HCT116 (cell line): ENCODE results near the gene DLEC1. TPM values are rescaled to one million over a fixed set of nuclear protein-coding genes. Genes with fewer than 3 reads are reported as not detected.

Experiments used
- ATAC-seq: fragments of 200-7000 bp; cut with Tn5 transposase; 2 replicates; pipeline ENCODE4 v1.9.1; 2020; ENCODE audit warnings: mild to moderate bottlenecking, moderate library complexity
- BruUV-seq: library from RNA; stranded (reverse); fragments of 400-500 nt; replicated peaks from 2 replicates; lab custom pipeline; 2021; lab: Mats Ljungman, UMichigan
- CTCF ChIA-PET: fragments of 300-600 bp; sonication (Branson Sonifier 250); formaldehyde crosslinking; loops from one replicate; lab custom pipeline; 2021; ENCODE audit warnings: antibody characterized with exemption; lab: Charles Lee
- POLR2A ChIA-PET: fragments of 300-600, 350-600 bp; sonication (Branson Sonifier 250); formaldehyde crosslinking; loops from one replicate; lab custom pipeline; 2021; ENCODE audit warnings: antibody characterized with exemption; lab: Charles Lee
- RAD21 ChIA-PET, 2 experiments: fragments of 300-600 bp; sonication (Branson Sonifier 250); formaldehyde crosslinking; loops; one replicate each; lab custom pipeline; 2023; ENCODE audit warnings: low total read pairs in 2 of 2; ENCODE audit not compliant: uncharacterized antibody in 2 of 2, unreplicated experiment in 2 of 2, low non-redundant PET in 1 of 2; lab: Charles Lee
- DNase-seq: peaks from one replicate; pipeline ENCODE4 v3.0.0-alpha.2; 2010; ENCODE audit warnings: low read depth, low spot score
- H2AFZ ChIP-seq: fragments of 200-600 bp; shearing (Covaris generic), sonication (generic); 2 replicates; pipeline ENCODE4 v1.6.1; 2017; ENCODE audit warnings: low read depth, mixed run types, mixed read lengths, antibody characterized with exemption, low read length; ENCODE audit not compliant: poor library complexity, severe bottlenecking
- H3K27ac ChIP-seq: 2 replicates; pipeline ENCODE4 v1.5.1; 2012; ENCODE audit warnings: low read depth, low read length
- H3K27me3 ChIP-seq: fragments of 200-600 bp; sonication (generic); 2 replicates; pipeline ENCODE4 v1.6.1; 2016; ENCODE audit warnings: mixed run types, low read length, mixed read lengths; ENCODE audit not compliant: insufficient read depth
- H3K36me3 ChIP-seq, 2 experiments: fragments of 200-500 bp in 1 of 2; fragments of 200-600 bp in 1 of 2; sonication (Bioruptor generic) in 1 of 2; sonication (generic) in 1 of 2; 2 replicates each; pipeline versions ENCODE4 v1.5.1 to v1.6.1; 2014 to 2016; ENCODE audit warnings: low read length in 2 of 2, inconsistent platforms in 1 of 2, mixed read lengths in 1 of 2, mixed run types in 1 of 2; ENCODE audit not compliant: insufficient read depth in 2 of 2, control insufficient read depth in 1 of 2
- H3K4me1 ChIP-seq, 2 experiments: fragments of 200-600 bp in 1 of 2; sonication (generic) in 1 of 2; 2 replicates each; pipeline versions ENCODE4 v1.5.1 to v1.6.1; 2012 to 2017; ENCODE audit warnings: low read length in 2 of 2, inconsistent platforms in 1 of 2, mild to moderate bottlenecking in 1 of 2, mixed read lengths in 1 of 2, mixed run types in 1 of 2, moderate library complexity in 1 of 2; ENCODE audit not compliant: insufficient read depth in 2 of 2, control insufficient read depth in 1 of 2
- H3K4me2 ChIP-seq: fragments of 200-600 bp; sonication (generic); 2 replicates; pipeline ENCODE4 v1.6.1; 2017; ENCODE audit warnings: mixed run types, low read length, mixed read lengths
- H3K4me3 ChIP-seq, 2 experiments: fragments of 200-600 bp in 1 of 2; sonication (generic) in 1 of 2; replicated peaks in 1 of 2; 2 replicates each; pipeline ENCODE4 v1.5.1; 2011 to 2016; ENCODE audit warnings: low read length in 2 of 2, control low read depth in 1 of 2, low read depth in 1 of 2, mild to moderate bottlenecking in 1 of 2, mixed read lengths in 1 of 2, mixed run types in 1 of 2
- H3K79me2 ChIP-seq: fragments of 200-600 bp; sonication (generic); 2 replicates; pipeline ENCODE4 v1.6.1; 2017; ENCODE audit warnings: mild to moderate bottlenecking, mixed run types, low read length, moderate library complexity, mixed read lengths; ENCODE audit not compliant: insufficient read depth
- H3K9ac ChIP-seq: fragments of 200-600 bp; sonication (generic); 2 replicates; pipeline ENCODE4 v1.6.1; 2016; ENCODE audit warnings: low read length, mixed read lengths
- H3K9me2 ChIP-seq: fragments of 200-600 bp; sonication (generic), shearing (Covaris generic); 2 replicates; pipeline ENCODE4 v1.6.1; 2017; ENCODE audit warnings: mixed run types, mild to moderate bottlenecking, moderate library complexity; ENCODE audit not compliant: insufficient read depth
- H3K9me3 ChIP-seq, 2 experiments: fragments of 200-500 bp in 1 of 2; fragments of 200-600 bp in 1 of 2; sonication (Bioruptor generic) in 1 of 2; sonication (generic) in 1 of 2; 2 replicates each; pipeline ENCODE4 v1.6.1; 2014 to 2017; ENCODE audit warnings: low read length in 2 of 2, mixed read lengths in 2 of 2, inconsistent platforms in 1 of 2, low read depth in 1 of 2, mild to moderate bottlenecking in 1 of 2, mixed run types in 1 of 2, moderate library complexity in 1 of 2; ENCODE audit not compliant: control insufficient read depth in 1 of 2, insufficient read depth in 1 of 2
- H4K20me1 ChIP-seq: fragments of 200-600 bp; sonication (generic), shearing (Covaris generic); 2 replicates; pipeline ENCODE4 v1.6.1; 2017; ENCODE audit warnings: mixed run types, mild to moderate bottlenecking, moderate library complexity; ENCODE audit not compliant: insufficient read depth
- ATF3 ChIP-seq: IDR thresholded peaks from 2 replicates; pipeline ENCODE4 v1.6.1; 2012
- CBX3 ChIP-seq: IDR thresholded peaks from 2 replicates; pipeline ENCODE4 v1.6.1; 2012; ENCODE audit warnings: low read depth
- CEBPB ChIP-seq: IDR thresholded peaks from 2 replicates; pipeline ENCODE4 v1.6.1; 2012; ENCODE audit warnings: low read depth
- CTCF ChIP-seq, 3 experiments: fragments of 200-600 bp in 1 of 3; sonication (generic) in 1 of 3; IDR thresholded peaks in 2 of 3; conservative IDR thresholded peaks in 1 of 3; 2 replicates each; pipeline ENCODE4 v1.5.1; 2012 to 2017; ENCODE audit warnings: low read depth in 2 of 3, low read length in 2 of 3, antibody characterized with exemption in 1 of 3, borderline replicate concordance in 1 of 3, control low read depth in 1 of 3, mild to moderate bottlenecking in 1 of 3, mixed read lengths in 1 of 3, mixed run types in 1 of 3, moderate library complexity in 1 of 3; ENCODE audit not compliant: insufficient read depth in 1 of 3
- EGR1 ChIP-seq: IDR thresholded peaks from 2 replicates; pipeline ENCODE4 v1.6.1; 2012; ENCODE audit warnings: low read depth
- ELF1 ChIP-seq: IDR thresholded peaks from 2 replicates; pipeline ENCODE4 v1.6.1; 2012; ENCODE audit warnings: low read depth, borderline replicate concordance
- FOSL1 ChIP-seq: IDR thresholded peaks from 2 replicates; pipeline ENCODE4 v1.6.1; 2012; ENCODE audit warnings: low read depth
- POLR2A ChIP-seq: IDR thresholded peaks from 2 replicates; pipeline ENCODE4 v1.7.0; 2011; ENCODE audit warnings: borderline replicate concordance; ENCODE audit not compliant: insufficient read depth, insufficient read length; ENCODE audit errors: extremely low read depth
- POLR2AphosphoS5 ChIP-seq: IDR thresholded peaks from 2 replicates; pipeline ENCODE4 v1.6.1; 2011; ENCODE audit warnings: mild to moderate bottlenecking, low read depth, low read length, moderate library complexity
- RAD21 ChIP-seq: IDR thresholded peaks from 2 replicates; pipeline ENCODE4 v1.6.1; 2012; ENCODE audit warnings: low read depth, mild to moderate bottlenecking
- SIN3A ChIP-seq: IDR thresholded peaks from 2 replicates; pipeline ENCODE4 v1.6.1; 2012; ENCODE audit warnings: low read depth
- SRF ChIP-seq: IDR thresholded peaks from 2 replicates; pipeline ENCODE4 v1.6.1; 2012; ENCODE audit warnings: low read depth
- ZFX ChIP-seq: fragments of 450-650 bp; IDR thresholded peaks from 2 replicates; pipeline ENCODE4 v1.6.1; 2017
- ZNF274 ChIP-seq: fragments of 200-500 bp; sonication (Bioruptor generic); IDR thresholded peaks from 2 replicates; pipeline ENCODE4 v1.6.1; 2014; ENCODE audit warnings: mild to moderate bottlenecking, low read depth, low read length, inconsistent platforms
- intact Hi-C: fragments of 100-400 bp; cut with micrococcal nuclease; formaldehyde crosslinking; loops from 2 replicates; pipeline ENCODE4 v1.10.0; 2022
- total RNA-seq: library from RNA; stranded (reverse); gene quantifications from one replicate; pipeline ENCODE4 v1.2.1, GENCODE V29; 2021; ENCODE audit not compliant: unreplicated experiment

DLEC1 gene
- total RNA-seq, 1 experiment from 2014 or later: 0.61 TPM

GRCh38 chr3:38059591-38059990 lies 20.6 kb downstream of the DLEC1 start:
- TF ChIP-seq CBX3 (no peak), ELF1 (no peak), ATF3 (no peak), POLR2A (no peak), RAD21 (no peak), ZNF274 (no peak), CTCF (IDR thresholded peaks at IDR 0.05 in 2 of 3, conservative IDR thresholded peaks at IDR 0.05 in 1 of 3; ENCODE audit: borderline replicate concordance in 1 of 3, insufficient read depth in 1 of 3, low read depth in 2 of 3, low read length in 2 of 3) (no peak), SRF (no peak), CEBPB (no peak), EGR1 (no peak), POLR2AphosphoS5 (no peak), FOSL1 (no peak), ZFX (no peak), SIN3A (no peak)
- intact Hi-C loops: no loop called here
- RAD21 ChIA-PET: no interaction called here
- no peaks in the 10 kb centered on the region for H3K9me2 ChIP-seq
- ATAC-seq (no peak), DNase-seq (no peak)
- no peak overlapping the region for H3K9ac ChIP-seq
- no peaks in the 10 kb centered on the region for H3K27me3 ChIP-seq
- no TSS peak for BruUV-seq
- H3K4me1 ChIP-seq: no peaks in the 10 kb centered on the region
- CTCF ChIA-PET: no interaction called here
- no peak overlapping the region for H2AFZ ChIP-seq
- H3K4me2 ChIP-seq: no peak overlapping the region
- no peaks in the 10 kb centered on the region for H4K20me1 ChIP-seq
- no peaks in the 10 kb centered on the region for H3K9me3 ChIP-seq
- no peak overlapping the region for H3K27ac ChIP-seq
- no peaks in the 10 kb centered on the region for H3K36me3 ChIP-seq
- H3K4me3 ChIP-seq: no peak overlapping the region
- POLR2A ChIA-PET: no interaction called here
- H3K79me2 ChIP-seq: no peaks in the 10 kb centered on the region
